GM18519 (cell line): ENCODE data around the gene PLEKHA6.

Source experiments
- ATAC-seq: cut with Tn5 transposase; IDR thresholded peaks from one replicate; pipeline ENCODE4 v1.9.1; 2021; ENCODE audit warnings: mild to moderate bottlenecking, moderate library complexity; ENCODE audit not compliant: unreplicated experiment, low FRiP score

Gene PLEKHA6, protein sequence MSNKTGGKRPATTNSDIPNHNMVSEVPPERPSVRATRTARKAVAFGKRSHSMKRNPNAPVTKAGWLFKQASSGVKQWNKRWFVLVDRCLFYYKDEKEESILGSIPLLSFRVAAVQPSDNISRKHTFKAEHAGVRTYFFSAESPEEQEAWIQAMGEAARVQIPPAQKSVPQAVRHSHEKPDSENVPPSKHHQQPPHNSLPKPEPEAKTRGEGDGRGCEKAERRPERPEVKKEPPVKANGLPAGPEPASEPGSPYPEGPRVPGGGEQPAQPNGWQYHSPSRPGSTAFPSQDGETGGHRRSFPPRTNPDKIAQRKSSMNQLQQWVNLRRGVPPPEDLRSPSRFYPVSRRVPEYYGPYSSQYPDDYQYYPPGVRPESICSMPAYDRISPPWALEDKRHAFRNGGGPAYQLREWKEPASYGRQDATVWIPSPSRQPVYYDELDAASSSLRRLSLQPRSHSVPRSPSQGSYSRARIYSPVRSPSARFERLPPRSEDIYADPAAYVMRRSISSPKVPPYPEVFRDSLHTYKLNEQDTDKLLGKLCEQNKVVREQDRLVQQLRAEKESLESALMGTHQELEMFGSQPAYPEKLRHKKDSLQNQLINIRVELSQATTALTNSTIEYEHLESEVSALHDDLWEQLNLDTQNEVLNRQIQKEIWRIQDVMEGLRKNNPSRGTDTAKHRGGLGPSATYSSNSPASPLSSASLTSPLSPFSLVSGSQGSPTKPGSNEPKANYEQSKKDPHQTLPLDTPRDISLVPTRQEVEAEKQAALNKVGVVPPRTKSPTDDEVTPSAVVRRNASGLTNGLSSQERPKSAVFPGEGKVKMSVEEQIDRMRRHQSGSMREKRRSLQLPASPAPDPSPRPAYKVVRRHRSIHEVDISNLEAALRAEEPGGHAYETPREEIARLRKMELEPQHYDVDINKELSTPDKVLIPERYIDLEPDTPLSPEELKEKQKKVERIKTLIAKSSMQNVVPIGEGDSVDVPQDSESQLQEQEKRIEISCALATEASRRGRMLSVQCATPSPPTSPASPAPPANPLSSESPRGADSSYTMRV

GRCh38 chr1:204359474-204360255, at the start of gene PLEKHA6:
PLEKHA6 (minus strand) TSS chr1:204359929; CDS start chr1:204273727, 86,202 bp downstream.
- no peak for ATAC-seq

- no peak for ATAC-seq
These were observed 49.4 kb upstream of the PLEKHA6 start for GRCh38 chr1:204409123-204409522.

- no peak for ATAC-seq
These were observed 48.9 kb upstream of the PLEKHA6 start for GRCh38 chr1:204408602-204409001.

DNA sequence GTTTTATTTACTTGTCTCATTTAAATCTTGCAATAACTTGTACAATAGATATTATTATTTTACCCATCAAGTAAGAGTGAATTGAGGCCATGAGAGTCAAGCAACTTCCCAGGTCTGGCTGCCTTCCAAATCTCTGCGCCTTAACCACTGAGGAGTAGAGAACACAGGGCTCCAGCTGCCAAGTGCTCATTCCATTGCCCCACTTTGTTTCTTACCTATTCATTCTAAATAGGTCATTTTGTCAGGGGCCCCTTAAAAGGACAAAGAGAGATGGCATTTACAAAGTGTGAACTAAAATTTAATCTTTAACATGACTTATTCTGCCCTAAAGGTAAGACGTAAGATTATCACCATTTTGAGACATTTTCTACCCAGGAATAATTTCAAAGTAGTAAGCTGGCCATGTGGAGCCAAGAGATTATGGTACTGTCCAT, 48.4 kb upstream of the PLEKHA6 start:
- ATAC-seq = no peak

DNA sequence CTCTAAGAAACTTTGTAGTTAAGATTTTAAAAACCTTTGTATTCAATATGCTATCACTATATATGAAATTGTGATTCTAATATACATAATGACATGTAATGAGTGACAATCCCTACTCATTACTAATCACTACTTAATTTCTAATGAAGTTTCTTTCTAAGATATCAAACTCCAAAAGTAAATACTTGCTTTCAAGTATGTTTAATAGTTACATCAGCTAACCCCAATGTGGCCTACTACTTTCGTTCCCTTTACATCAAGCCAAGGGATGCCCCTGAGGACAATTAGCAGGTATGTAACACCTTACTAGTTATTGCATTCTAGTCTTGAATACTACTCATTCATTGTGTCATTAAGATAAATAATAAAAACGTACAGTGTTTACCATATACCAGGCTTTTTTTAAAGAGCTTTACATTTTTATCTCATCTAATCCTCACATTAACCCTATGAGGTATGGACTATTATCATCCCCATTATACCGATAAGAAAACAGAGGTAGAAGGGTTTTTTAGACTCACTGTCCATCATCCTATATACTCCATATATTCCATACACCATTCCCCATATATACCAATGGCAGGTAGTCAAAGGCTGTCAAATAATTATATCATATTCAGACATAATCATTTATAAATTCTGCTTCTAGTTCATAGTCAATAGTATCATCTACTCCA, 47.7 kb upstream of the PLEKHA6 start:
- ATAC-seq = no peak

DNA sequence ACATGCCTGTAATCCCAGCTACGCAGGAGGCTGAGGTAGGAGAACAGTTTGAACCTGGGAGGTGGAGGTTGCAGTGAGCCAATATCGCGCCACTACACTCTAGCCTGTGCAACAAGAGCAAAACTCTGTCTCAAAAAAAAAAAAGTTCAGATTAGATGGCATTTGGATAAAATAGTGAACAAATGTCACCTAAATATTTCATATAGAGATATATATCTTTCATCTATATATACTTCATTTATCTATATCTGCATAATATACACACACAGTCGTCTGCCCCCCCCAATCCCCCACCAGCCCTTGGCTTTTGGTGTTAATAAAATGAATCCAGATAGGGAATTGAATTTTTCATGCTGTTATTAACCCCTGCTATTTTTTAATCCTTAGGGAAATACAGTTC, 46.9 kb upstream of the PLEKHA6 start:
- ATAC-seq = no peak

GRCh38 chr1:204405988-204406387, 46.3 kb upstream of the PLEKHA6 start:
- no peak for ATAC-seq

GRCh38 chr1:204404629-204405028, 44.9 kb upstream of the PLEKHA6 start:
- no peak for ATAC-seq

DNA sequence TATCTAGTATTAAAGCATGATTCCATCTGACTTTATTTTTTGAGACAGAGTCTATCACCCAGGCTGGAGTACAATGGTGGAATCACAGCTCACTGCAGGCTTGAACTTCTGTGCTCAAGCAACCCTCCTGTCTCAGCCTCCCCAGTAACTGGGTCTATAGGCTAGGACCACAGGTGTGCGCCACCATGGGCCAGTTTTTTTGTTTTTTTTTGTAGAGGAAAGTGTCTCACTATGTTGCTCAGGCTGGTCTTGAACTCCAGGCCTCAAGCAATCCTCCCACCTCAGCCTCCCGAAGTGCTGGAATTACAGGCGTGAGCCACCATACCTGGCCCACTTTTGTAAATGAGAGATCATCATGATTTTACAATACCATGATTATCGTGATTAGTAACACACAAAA, 42.7 kb upstream of the PLEKHA6 start:
- ATAC-seq = no peak

- no peak for ATAC-seq
These were observed 42.0 kb upstream of the PLEKHA6 start for GRCh38 chr1:204401730-204402129.

DNA sequence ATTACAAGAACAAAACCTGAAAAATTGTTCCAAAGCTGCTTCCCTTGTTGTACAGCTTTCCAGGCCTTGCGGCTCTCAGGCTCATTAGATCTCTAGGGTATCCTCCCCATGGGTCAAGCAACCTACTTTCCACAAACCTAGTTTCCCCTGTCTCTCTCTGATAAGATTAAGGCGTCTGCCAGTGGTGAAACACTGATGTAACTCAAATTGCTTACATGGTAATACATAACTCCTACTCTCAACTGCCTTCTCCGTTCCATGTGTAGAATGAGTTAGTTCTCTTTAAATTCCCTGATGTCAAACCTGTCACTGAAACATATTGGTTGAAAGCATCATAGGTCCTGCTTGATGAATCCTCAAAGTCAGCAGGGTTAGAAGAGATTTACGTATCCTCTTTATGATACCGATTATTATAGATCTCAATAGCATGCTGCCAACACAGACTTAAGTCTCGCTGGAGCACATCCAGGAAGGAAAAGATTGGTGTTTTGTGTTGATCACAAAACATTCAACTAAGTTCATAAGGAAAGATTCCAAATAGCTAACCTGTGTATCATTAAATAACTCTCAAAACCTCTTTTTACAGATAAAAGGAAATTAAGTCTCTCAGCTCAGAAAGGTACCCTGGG, 41.3 kb upstream of the PLEKHA6 start:
- ATAC-seq = no peak

GRCh38 chr1:204398197-204399125, 38.7 kb upstream of the PLEKHA6 start:
- no peak for ATAC-seq

DNA sequence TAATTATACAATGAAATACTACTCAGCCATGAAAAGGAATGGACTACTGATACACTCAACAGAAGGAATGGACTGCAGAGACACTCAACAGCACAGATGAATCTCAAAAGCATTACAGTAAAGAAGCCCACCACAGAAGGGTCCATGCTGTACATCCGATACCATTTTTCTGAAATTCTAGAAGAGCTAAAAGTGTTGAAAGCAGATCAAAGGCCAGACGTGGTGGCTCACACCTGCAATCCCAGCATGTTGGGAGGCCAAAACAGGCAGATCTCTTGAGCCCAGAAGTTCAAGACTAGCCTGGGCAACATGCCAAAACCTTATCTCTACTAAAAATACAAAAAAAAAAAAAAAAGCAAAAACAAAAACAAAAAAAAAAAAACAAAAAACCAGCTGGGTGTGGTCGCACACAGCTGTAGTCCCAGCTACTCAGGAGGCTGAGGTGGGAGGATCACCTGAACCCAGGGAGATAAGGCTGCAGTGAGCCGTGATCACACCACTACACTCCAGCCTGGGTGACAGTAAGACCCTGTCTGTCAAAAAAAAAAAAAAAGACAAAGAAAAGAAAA, 36.4 kb upstream of the PLEKHA6 start:
- no peak for ATAC-seq

GRCh38 chr1:204391629-204392028, 31.9 kb upstream of the PLEKHA6 start:
- ATAC-seq = no peak

- no peak for ATAC-seq
These were observed 31.2 kb upstream of the PLEKHA6 start for GRCh38 chr1:204390751-204391466.

DNA sequence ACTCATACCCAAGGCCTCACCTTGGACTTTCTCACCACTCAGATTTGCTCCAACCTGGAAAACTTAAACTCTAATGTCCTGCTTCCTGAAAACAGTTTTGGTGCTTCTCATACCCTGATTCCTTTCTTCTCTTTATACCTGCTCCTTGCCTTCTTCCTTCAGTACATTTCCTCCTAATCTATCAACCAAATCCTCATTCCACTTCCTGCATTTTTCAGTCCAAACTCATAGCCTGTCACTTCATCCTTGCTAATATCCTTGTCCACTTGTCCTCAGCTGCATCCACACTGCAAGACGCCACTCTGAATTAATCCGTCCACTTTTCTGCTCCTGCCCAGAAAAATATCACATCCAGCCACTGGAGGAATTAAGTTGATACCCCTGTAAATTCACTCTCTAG, 26.0 kb upstream of the PLEKHA6 start:
- ATAC-seq = no peak

GRCh38 chr1:204384636-204385352, 25.1 kb upstream of the PLEKHA6 start:
- no peak for ATAC-seq
